ENCODE measurements around the gene METTL4.

METTL4 gene

DNA sequence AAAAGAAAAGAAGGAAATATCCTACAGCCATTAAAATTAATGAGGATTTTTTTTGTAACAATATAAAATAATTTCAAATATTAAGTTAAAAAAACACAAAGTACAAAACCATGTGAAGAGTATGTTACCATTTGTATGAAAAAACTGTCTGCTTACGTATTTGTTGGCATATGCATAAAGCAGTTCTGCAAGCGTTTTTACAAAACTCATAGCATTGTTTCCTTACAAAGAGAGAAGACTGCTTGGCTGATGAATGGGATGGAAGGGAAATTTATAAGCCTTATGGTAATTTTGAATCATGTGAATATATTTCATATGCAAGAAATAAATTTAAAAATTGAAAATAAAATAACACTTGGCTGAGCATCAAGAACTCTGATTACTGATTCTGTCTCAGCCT is 63.1 kb downstream of the METTL4 start:
- H3K9me3 ChIP-seq (ENCODE audit: control insufficient read depth, insufficient read depth, low read length) = no peaks in the 10 kb centered on the region
- no peaks in the 10 kb centered on the region for H3K9me2 ChIP-seq (replicated peaks; ENCODE audit: control insufficient read depth, low read length)
- H3K4me3 ChIP-seq (ENCODE audit: low read length) = no peak overlapping the region
- TF ChIP-seq, protein P1, sequence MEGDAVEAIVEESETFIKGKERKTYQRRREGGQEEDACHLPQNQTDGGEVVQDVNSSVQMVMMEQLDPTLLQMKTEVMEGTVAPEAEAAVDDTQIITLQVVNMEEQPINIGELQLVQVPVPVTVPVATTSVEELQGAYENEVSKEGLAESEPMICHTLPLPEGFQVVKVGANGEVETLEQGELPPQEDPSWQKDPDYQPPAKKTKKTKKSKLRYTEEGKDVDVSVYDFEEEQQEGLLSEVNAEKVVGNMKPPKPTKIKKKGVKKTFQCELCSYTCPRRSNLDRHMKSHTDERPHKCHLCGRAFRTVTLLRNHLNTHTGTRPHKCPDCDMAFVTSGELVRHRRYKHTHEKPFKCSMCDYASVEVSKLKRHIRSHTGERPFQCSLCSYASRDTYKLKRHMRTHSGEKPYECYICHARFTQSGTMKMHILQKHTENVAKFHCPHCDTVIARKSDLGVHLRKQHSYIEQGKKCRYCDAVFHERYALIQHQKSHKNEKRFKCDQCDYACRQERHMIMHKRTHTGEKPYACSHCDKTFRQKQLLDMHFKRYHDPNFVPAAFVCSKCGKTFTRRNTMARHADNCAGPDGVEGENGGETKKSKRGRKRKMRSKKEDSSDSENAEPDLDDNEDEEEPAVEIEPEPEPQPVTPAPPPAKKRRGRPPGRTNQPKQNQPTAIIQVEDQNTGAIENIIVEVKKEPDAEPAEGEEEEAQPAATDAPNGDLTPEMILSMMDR (IDR thresholded peaks at IDR 0.05; ENCODE audit: low read depth, low read length, poor library complexity, severe bottlenecking) = no peak
- TF ChIP-seq EZH2phosphoT487 (IDR thresholded peaks at IDR 0.05; ENCODE audit: borderline replicate concordance, low read length) = no peak
- H4K20me1 ChIP-seq (ENCODE audit: control insufficient read depth, insufficient read depth, low read depth, low read length) = no peaks in the 10 kb centered on the region
- no peak overlapping the region for H3K4me2 ChIP-seq (ENCODE audit: low read length)
- H3K36me3 ChIP-seq (ENCODE audit: control insufficient read depth, low read length) = no peaks in the 10 kb centered on the region
- H3K27me3 ChIP-seq (ENCODE audit: control insufficient read depth, low read length) = no peaks in the 10 kb centered on the region; the same call in 1 of the 2 replicates
- no peak overlapping the region for H3K27ac ChIP-seq (ENCODE audit: low read depth, low read length)
- no peaks in the 10 kb centered on the region for H3K79me2 ChIP-seq (ENCODE audit: control insufficient read depth, low read length)
- no peaks in the 10 kb centered on the region for H3K4me1 ChIP-seq (ENCODE audit: control insufficient read depth, low read length)
- H3F3A ChIP-seq (ENCODE audit: control insufficient read depth, insufficient read depth) = no peaks in the 10 kb centered on the region

DNA sequence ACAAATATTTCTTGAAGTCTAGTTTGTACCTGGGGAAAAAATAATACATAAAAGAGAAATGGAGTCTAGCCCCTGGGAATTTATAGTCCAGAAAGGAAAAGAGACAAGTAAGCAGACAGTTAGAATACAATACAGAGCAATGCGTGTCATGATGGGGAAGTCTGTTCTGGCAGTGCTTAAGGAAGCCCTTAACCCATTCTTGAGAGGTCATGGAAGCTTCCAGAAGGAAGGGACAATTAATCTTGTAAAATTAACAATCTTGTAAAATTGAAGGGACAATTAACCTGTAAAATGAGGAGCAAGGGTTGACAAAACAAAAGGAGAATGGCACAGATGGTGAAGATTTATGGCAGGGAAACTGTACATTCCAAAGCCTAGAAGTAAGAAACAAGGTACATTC is 66.7 kb downstream of the METTL4 start:
- no peak for TF ChIP-seq EZH2phosphoT487 (IDR thresholded peaks at IDR 0.05; ENCODE audit: borderline replicate concordance, low read length)
- TF ChIP-seq, protein P1 (IDR thresholded peaks at IDR 0.05; ENCODE audit: low read depth, low read length, poor library complexity, severe bottlenecking) = no peak
- H3F3A ChIP-seq (ENCODE audit: control insufficient read depth, insufficient read depth) = no peaks in the 10 kb centered on the region
- no peaks in the 10 kb centered on the region for H4K20me1 ChIP-seq (ENCODE audit: control insufficient read depth, insufficient read depth, low read depth, low read length)
- no peak overlapping the region for H3K27ac ChIP-seq (ENCODE audit: low read depth, low read length)
- no peaks in the 10 kb centered on the region for H3K4me1 ChIP-seq (ENCODE audit: control insufficient read depth, low read length)
- no peak overlapping the region for H3K4me2 ChIP-seq (ENCODE audit: low read length)
- no peaks in the 10 kb centered on the region for H3K27me3 ChIP-seq (ENCODE audit: control insufficient read depth, low read length)
- no peaks in the 10 kb centered on the region for H3K9me3 ChIP-seq (ENCODE audit: control insufficient read depth, insufficient read depth, low read length)
- H3K4me3 ChIP-seq (ENCODE audit: low read length) = no peak overlapping the region
- no peaks in the 10 kb centered on the region for H3K9me2 ChIP-seq (replicated peaks; ENCODE audit: control insufficient read depth, low read length)
- no peaks in the 10 kb centered on the region for H3K79me2 ChIP-seq (ENCODE audit: control insufficient read depth, low read length)
- H3K36me3 ChIP-seq (ENCODE audit: control insufficient read depth, low read length) = no peaks in the 10 kb centered on the region

DNA sequence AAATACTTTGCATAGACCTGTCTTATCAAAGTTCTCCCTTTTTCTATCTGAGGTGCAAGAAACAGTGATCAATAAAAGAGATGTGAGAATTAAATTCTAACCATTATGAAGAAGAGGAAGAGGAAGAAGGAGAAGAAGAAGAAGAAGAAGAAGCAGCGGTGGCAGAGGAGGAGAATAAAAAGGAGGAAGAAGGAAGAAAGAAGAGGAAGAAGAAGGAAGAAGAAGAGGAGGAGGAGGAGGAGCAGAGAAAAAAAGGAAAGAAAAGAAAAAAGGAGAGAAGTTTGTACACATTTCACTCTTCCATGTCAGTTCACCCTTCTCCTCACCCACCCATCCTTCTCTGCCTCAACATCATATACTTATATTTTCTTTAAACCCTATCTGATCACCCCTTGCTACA is 68.4 kb downstream of the METTL4 start:
- Histone ChIP-seq H3K4me3 (ENCODE audit: low read length) (no peak overlapping the region), H3K4me1 (ENCODE audit: control insufficient read depth, low read length) (no peaks in the 10 kb centered on the region), H3F3A (ENCODE audit: control insufficient read depth, insufficient read depth) (no peaks in the 10 kb centered on the region), H3K9me3 (ENCODE audit: control insufficient read depth, insufficient read depth, low read length) (no peaks in the 10 kb centered on the region), H3K4me2 (ENCODE audit: low read length) (no peak overlapping the region), H3K9me2 (replicated peaks; ENCODE audit: control insufficient read depth, low read length) (no peaks in the 10 kb centered on the region), H3K79me2 (ENCODE audit: control insufficient read depth, low read length) (no peaks in the 10 kb centered on the region), H3K27me3 (ENCODE audit: control insufficient read depth, low read length) (no peaks in the 10 kb centered on the region), H4K20me1 (ENCODE audit: control insufficient read depth, insufficient read depth, low read depth, low read length) (no peaks in the 10 kb centered on the region), H3K36me3 (ENCODE audit: control insufficient read depth, low read length) (no peaks in the 10 kb centered on the region), H3K27ac (ENCODE audit: low read depth, low read length) (no peak overlapping the region)
- no peak for TF ChIP-seq EZH2phosphoT487 (IDR thresholded peaks at IDR 0.05; ENCODE audit: borderline replicate concordance, low read length)
- TF ChIP-seq, protein P1 (IDR thresholded peaks at IDR 0.05; ENCODE audit: low read depth, low read length, poor library complexity, severe bottlenecking) = no peak

DNA sequence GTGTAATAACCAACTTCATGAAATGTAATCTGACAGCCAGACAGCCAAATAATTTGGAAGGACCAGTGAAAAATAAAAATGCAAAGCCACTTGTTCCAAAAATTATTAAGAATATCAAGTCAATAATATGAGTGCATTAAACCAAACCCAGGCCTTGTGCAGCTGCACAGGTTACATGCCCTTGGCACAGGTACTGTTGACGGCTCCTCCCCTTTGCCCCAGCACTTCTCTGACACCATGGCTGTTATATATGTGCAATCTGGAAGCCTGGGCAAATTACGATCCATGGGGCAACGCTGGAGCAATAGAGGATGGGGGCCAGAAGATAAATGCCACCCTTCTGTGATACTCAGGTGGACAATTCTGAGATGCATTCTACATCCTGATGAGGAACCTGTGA is 68.9 kb downstream of the METTL4 start:
- Histone ChIP-seq H3F3A (ENCODE audit: control insufficient read depth, insufficient read depth) (no peaks in the 10 kb centered on the region), H3K27me3 (ENCODE audit: control insufficient read depth, low read length) (no peaks in the 10 kb centered on the region), H3K9me3 (ENCODE audit: control insufficient read depth, insufficient read depth, low read length) (no peaks in the 10 kb centered on the region), H3K4me2 (ENCODE audit: low read length) (no peak overlapping the region), H4K20me1 (ENCODE audit: control insufficient read depth, insufficient read depth, low read depth, low read length) (no peaks in the 10 kb centered on the region), H3K27ac (ENCODE audit: low read depth, low read length) (no peak overlapping the region), H3K4me3 (ENCODE audit: low read length) (no peak overlapping the region), H3K4me1 (ENCODE audit: control insufficient read depth, low read length) (no peaks in the 10 kb centered on the region), H3K79me2 (ENCODE audit: control insufficient read depth, low read length) (no peaks in the 10 kb centered on the region), H3K36me3 (ENCODE audit: control insufficient read depth, low read length) (no peaks in the 10 kb centered on the region), H3K9me2 (replicated peaks; ENCODE audit: control insufficient read depth, low read length) (no peaks in the 10 kb centered on the region)
- TF ChIP-seq, protein P1 (IDR thresholded peaks at IDR 0.05; ENCODE audit: low read depth, low read length, poor library complexity, severe bottlenecking) = no peak
- TF ChIP-seq EZH2phosphoT487 (IDR thresholded peaks at IDR 0.05; ENCODE audit: borderline replicate concordance, low read length) = no peak

Data from DOHH2 (cell line).